ACC112 (cell line): ENCODE results near the gene DENND6B.
"Not testable (repeated sequence)": the region's sequence is repeated elsewhere in the genome, so short reads cannot be mapped to it uniquely, and the experiment has no call there.

Experiments used
- H2AFZ ChIP-seq: fragments of 200-600 bp; sonication (generic); one replicate; pipeline ENCODE4 v1.6.0; 2017; ENCODE audit warnings: antibody characterized with exemption, low read length; ENCODE audit not compliant: unreplicated experiment
- H3K27ac ChIP-seq: fragments of 200-600 bp; sonication (generic); 2 replicates; pipeline ENCODE4 v1.5.1; 2014; ENCODE audit warnings: low read depth, mild to moderate bottlenecking, antibody characterized with exemption, low read length, moderate library complexity
- H3K27me3 ChIP-seq: fragments of 200-600 bp; sonication (generic); 2 replicates; pipeline ENCODE4 v1.6.1; 2014; ENCODE audit warnings: mild to moderate bottlenecking, antibody characterized with exemption, low read length, moderate library complexity, mixed read lengths; ENCODE audit not compliant: insufficient read depth
- H3K36me3 ChIP-seq: fragments of 200-600 bp; sonication (generic); 2 replicates; pipeline ENCODE4 v1.6.1; 2016; ENCODE audit warnings: mild to moderate bottlenecking, antibody characterized with exemption, low read length, moderate library complexity, mixed read lengths; ENCODE audit not compliant: insufficient read depth
- H3K4me1 ChIP-seq: fragments of 200-600 bp; sonication (generic); one replicate; pipeline ENCODE4 v1.6.1; 2016; ENCODE audit warnings: low read length, mixed read lengths; ENCODE audit not compliant: insufficient read depth, unreplicated experiment, control insufficient read depth
- H3K4me3 ChIP-seq: fragments of 200-600 bp; sonication (generic); 2 replicates; pipeline ENCODE4 v1.5.1; 2014; ENCODE audit warnings: mild to moderate bottlenecking, low read depth, low read length
- H3K79me2 ChIP-seq: fragments of 200-600 bp; sonication (generic); one replicate; pipeline ENCODE4 v1.6.0; 2016; ENCODE audit warnings: low read length; ENCODE audit not compliant: control insufficient read depth, unreplicated experiment, insufficient read depth

DENND6B gene

GRCh38 chr22:50275181-50276055 lies 51.4 kb downstream of the DENND6B start:
- Histone ChIP-seq H3K79me2 (no peaks in the 10 kb centered on the region), H2AFZ (no peak overlapping the region), H3K27me3 (no peaks in the 10 kb centered on the region), H3K27ac (no peak overlapping the region), H3K4me1 (peaks cover 7% of the 10 kb centered on the region), H3K4me3 (no peak overlapping the region), H3K36me3 (peaks cover 4% of the 10 kb centered on the region; the same call in 1 of the 2 replicates)

DNA sequence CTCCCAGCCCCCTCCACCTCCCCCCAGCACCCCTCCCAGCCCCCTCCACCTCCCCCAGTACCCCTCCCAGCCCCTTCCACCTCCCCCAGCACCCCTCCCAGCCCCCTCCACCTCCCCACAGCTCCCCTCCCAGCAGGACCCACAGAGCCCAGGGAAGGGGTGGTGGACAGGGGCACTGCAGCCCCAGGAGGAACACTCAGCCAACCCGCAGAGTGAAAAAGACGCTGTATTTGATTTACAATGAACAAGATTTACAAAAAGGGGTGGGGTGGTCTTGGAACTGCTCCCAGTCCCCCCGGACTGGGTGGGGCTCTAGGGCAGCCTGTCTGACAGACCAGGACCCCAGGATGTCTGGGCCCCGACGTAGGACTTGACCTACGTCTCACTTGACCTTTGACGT lies 52.0 kb downstream of the DENND6B start:
- no peak overlapping the region for H3K27ac ChIP-seq
- no peak overlapping the region for H2AFZ ChIP-seq
- H3K79me2 ChIP-seq = no peaks in the 10 kb centered on the region
- no peaks in the 10 kb centered on the region for H3K27me3 ChIP-seq
- no peak overlapping the region for H3K4me3 ChIP-seq
- H3K36me3 ChIP-seq = peaks cover 4% of the 10 kb centered on the region; the same call in 1 of the 2 replicates
- H3K4me1 ChIP-seq = peaks cover 7% of the 10 kb centered on the region

- Histone ChIP-seq H3K27ac (no peak overlapping the region), H3K4me3 (no peak overlapping the region), H3K79me2 (no peaks in the 10 kb centered on the region), H2AFZ (no peak overlapping the region), H3K27me3 (no peaks in the 10 kb centered on the region), H3K36me3 (peaks cover 4% of the 10 kb centered on the region; the same call in 1 of the 2 replicates), H3K4me1 (peaks cover 7% of the 10 kb centered on the region)
Measured at GRCh38 chr22:50274311-50274710, 52.5 kb downstream of the DENND6B start.

DNA sequence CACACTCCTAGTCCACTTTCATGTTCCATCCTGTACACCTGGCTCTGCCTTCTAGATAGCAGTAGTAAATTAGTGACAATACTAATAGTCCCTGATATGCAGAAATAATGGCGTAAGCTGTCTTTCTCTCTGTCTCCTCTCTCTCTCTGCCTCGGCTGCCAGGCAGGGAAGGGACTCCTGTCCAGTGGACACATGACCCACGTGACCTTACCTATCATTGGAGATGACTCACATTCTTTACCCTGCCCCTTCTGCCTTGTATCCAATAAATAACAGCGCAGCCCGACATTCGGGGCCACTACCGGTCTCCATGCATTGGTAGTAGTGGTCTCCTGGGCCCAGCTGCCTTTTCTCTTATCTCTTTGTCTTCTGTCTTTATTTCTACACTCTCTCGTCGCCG lies 53.0 kb downstream of the DENND6B start:
- not testable (repeated sequence) for H2AFZ ChIP-seq, H3K79me2 ChIP-seq, H3K27me3 ChIP-seq, H3K4me3 ChIP-seq, H3K36me3 ChIP-seq, H3K27ac ChIP-seq
- peaks cover 11% of the 10 kb centered on the region for H3K4me1 ChIP-seq

GRCh38 chr22:50273352-50273751 lies 53.5 kb downstream of the DENND6B start:
- peaks cover 15% of the 10 kb centered on the region for H3K4me1 ChIP-seq
- H3K27me3 ChIP-seq, H3K4me3 ChIP-seq, H2AFZ ChIP-seq, H3K79me2 ChIP-seq, H3K27ac ChIP-seq, H3K36me3 ChIP-seq: not testable (repeated sequence)

- no peaks in the 10 kb centered on the region for H3K27me3 ChIP-seq
- no peak overlapping the region for H3K27ac ChIP-seq
- no peak overlapping the region for H2AFZ ChIP-seq
- H3K79me2 ChIP-seq = no peaks in the 10 kb centered on the region
- no peak overlapping the region for H3K4me3 ChIP-seq
- peaks cover 20% of the 10 kb centered on the region for H3K4me1 ChIP-seq
- H3K36me3 ChIP-seq = no peaks in the 10 kb centered on the region; the same call in 1 of the 2 replicates
Measured at GRCh38 chr22:50272044-50272802, 54.6 kb downstream of the DENND6B start.

GRCh38 chr22:50271519-50271970 lies 55.3 kb downstream of the DENND6B start:
- Histone ChIP-seq H3K79me2 (no peaks in the 10 kb centered on the region), H3K27me3 (no peaks in the 10 kb centered on the region), H2AFZ (no peak overlapping the region), H3K36me3 (no peaks in the 10 kb centered on the region; the same call in 1 of the 2 replicates), H3K4me1 (peaks cover 20% of the 10 kb centered on the region), H3K27ac (no peak overlapping the region), H3K4me3 (peak overlapping the region; percentile 78)

- Histone ChIP-seq H3K27me3 (no peaks in the 10 kb centered on the region), H3K79me2 (no peaks in the 10 kb centered on the region), H3K27ac (no peak overlapping the region), H3K4me3 (peak overlapping the region; percentile 78), H3K4me1 (peaks cover 20% of the 10 kb centered on the region), H2AFZ (no peak overlapping the region), H3K36me3 (no peaks in the 10 kb centered on the region)
Measured at GRCh38 chr22:50270666-50271394, 56.0 kb downstream of the DENND6B start.

DNA sequence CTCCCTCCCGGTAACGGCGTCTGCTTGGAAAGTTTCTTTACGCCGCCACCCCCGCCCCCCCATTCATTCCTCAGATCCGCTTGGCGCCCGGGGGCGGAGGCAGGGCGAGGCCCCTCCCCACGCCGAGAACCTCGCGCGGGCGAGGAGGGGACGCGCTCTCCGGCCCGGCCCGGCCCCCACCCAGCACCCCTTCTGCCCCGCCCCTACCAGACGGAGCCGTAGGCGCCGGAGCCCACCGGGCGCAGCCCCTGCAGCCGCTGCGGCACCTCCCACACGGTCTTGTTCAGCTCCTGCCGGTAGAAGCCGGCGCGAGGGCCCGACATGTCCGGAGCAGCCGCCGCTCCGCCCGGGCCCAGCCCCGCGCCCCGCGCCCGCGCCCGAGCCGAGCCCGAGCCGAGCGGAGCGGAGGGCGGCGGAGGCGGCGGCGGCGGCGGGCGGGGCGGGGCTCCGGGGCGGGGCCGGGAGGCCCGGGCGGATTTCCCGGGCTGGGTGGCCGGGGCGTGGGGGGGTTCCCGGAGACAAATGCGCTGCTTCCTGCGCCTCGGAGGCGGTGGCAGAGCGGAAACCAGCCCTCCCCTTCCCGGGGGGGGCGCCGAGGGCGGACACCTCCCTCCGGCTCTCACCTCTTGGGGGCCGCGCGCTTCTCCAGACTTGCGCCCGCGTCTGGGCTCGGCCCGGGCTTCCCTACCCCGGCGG lies 56.7 kb downstream of the DENND6B start, which contains the start of gene MAPK11:
TSS of gene MAPK11 (minus strand) at position 411 of the 696 bp plus-strand sequence. CDS start at position 323, 88 bp downstream.
- Histone ChIP-seq H3K27me3 (no peaks in the 10 kb centered on the region), H3K36me3 (no peaks in the 10 kb centered on the region), H3K4me1 (peaks cover 20% of the 10 kb centered on the region), H3K4me3 (peak within 1 kb of the TSS; percentile 78), H3K27ac (no peak within 1 kb of the TSS), H3K79me2 (no peaks in the 10 kb centered on the region), H2AFZ (peak within 1 kb of the TSS; percentile 50)

DNA sequence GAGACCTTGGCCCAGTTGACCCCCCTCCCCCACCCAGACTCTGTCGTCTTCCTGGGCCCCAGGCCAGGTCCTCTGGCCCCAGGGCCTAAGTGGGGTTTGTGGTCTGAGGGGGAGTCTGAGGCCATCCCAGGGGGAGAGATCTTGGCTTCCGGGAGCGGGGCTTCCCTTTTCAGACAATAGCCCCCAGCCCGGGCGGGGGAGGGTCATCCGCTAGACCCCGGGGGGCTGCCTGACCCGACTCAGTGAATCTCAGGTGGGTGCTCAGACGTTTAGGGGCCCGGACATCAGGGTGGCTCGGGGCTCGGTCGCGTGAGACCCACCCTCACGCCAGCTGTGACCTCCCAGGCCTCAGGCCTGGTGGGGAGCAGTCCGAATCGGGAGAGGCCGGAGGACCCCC lies 57.2 kb downstream of the DENND6B start:
- H2AFZ ChIP-seq = peak overlapping the region; percentile 50
- peaks cover 20% of the 10 kb centered on the region for H3K4me1 ChIP-seq
- no peaks in the 10 kb centered on the region for H3K27me3 ChIP-seq
- no peaks in the 10 kb centered on the region for H3K36me3 ChIP-seq
- H3K4me3 ChIP-seq = peak overlapping the region; percentile 73
- H3K27ac ChIP-seq = no peak overlapping the region
- H3K79me2 ChIP-seq = no peaks in the 10 kb centered on the region
